ENCODE measurements around the gene TCF23. TPM values are rescaled to one million over a fixed set of nuclear protein-coding genes. Genes with fewer than 3 reads are reported as not detected.

TCF23 gene
- total and polyA plus RNA-seq, 2 of the 8 experiments (the other 6 are each of a cell fraction or from before 2014, with no cell fraction given) = 0.02 TPM; not detected in 1

DNA sequence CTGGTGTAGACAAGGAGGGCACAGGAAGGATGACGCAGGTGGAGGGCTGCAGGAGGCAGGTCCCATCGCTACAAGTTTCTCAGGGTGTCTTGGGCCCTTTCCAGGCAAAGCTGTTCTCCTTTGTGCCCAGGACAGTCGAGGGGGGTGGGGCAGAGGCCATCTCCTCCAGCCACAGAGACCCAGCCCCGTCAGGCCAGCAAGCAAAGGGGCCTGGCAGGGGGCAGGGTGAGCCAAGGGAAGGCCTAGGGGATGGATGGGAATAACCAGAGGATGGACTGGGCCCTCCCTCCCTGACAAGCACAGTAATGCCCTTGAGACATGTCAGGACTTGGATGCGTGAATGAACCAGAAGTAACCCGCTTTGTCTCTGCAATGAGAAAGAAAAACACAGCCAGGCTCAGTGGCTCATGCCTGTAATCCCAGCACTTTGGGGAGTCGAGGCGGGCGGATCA is 6.3 kb downstream of the TCF23 start (continued):
- TF ChIP-seq, protein P1, sequence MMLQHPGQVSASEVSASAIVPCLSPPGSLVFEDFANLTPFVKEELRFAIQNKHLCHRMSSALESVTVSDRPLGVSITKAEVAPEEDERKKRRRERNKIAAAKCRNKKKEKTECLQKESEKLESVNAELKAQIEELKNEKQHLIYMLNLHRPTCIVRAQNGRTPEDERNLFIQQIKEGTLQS (IDR thresholded peaks at IDR 0.05; ENCODE audit: insufficient read depth, low read depth, low read length) = no peak
